ENCODE measurements around the gene ZNF681.
"Not testable (repeated sequence)": the region's sequence is repeated elsewhere in the genome, so short reads cannot be mapped to it uniquely, and the experiment has no call there.

The ZNF681 gene

DNA sequence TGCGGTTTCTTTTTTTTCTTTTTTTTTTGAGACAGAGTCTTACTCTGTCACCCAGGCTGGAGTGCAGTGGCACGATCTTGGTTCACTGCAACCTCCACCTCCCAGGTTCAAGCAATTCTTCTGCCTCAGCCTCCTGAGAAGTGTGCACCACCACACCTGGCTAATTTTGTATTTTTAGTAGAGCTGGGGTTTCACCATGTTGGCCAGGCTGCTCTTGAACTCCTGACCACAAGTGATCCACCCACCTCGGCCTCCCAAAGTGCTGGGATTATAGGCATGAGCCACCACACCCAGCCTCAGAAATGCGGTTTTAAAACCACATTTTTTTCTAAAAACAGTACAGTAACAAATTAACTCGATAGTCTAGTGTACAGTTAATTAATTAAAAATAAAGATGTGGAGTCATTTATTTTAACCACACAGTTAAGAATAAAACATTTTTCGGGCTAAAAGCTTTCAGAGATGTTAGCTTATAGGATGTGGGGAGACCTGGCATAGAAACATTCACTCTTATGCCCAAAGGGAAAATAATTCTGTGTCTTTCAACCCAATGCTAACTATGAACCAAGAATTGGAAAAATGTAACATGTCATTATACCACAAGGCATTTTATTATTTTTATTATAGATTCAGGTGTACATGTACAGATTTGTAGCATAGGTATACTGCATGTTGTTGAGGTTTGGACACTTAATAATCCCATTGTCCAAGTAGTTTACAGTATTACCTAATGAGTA, 27.8 kb downstream of the ZNF681 start:
- H3K36me3 ChIP-seq (ENCODE audit: low read length); H3K9me2 ChIP-seq (replicated peaks; ENCODE audit: insufficient read depth, low read length); H3K79me2 ChIP-seq (ENCODE audit: insufficient read depth, low read length); H3K27me3 ChIP-seq (ENCODE audit: low read length); H2AFZ ChIP-seq (ENCODE audit: low read depth, low read length, severe bottlenecking); H3K27ac ChIP-seq (ENCODE audit: low read depth, low read length); H3K9ac ChIP-seq (ENCODE audit: low read length); H3K4me3 ChIP-seq (ENCODE audit: insufficient read depth, low read length, poor library complexity, severe bottlenecking); H4K20me1 ChIP-seq (ENCODE audit: low read depth, low read length); H3K9me3 ChIP-seq (ENCODE audit: insufficient read depth, low read length): not testable (repeated sequence)
- Histone ChIP-seq H3K4me2 (ENCODE audit: low read depth, low read length, poor library complexity, severe bottlenecking) (peak overlapping the region; percentile 25), H3F3A (ENCODE audit: insufficient read depth) (peaks cover 12% of the 10 kb centered on the region; the same call in 1 of the 2 replicates)

DNA sequence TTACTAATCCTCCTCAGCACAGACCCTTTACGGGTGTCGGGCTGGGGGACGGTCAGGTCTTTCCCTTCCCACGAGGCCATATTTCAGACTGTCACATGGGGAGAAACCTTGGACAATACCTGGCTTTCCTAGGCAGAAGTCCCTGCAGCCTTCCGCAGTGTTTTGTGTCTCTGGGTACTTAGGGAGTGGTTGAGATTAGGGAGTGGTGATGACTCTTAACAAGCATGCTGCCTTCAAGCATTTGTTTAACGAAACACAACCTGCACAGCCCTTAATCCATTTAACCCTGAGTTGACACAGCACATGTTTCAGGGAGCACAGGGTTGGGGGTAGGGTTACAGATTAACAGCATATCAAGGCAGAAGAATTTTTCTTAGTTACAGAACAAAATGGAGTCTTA, 34.5 kb downstream of the ZNF681 start:
- not testable (repeated sequence) for H3K9me2 ChIP-seq (replicated peaks; ENCODE audit: insufficient read depth, low read length); H3F3A ChIP-seq (ENCODE audit: insufficient read depth); H3K36me3 ChIP-seq (ENCODE audit: low read length); H4K20me1 ChIP-seq (ENCODE audit: low read depth, low read length); H3K9me3 ChIP-seq (ENCODE audit: insufficient read depth, low read length); H3K79me2 ChIP-seq (ENCODE audit: insufficient read depth, low read length); H3K9ac ChIP-seq (ENCODE audit: low read length); H3K4me3 ChIP-seq (ENCODE audit: insufficient read depth, low read length, poor library complexity, severe bottlenecking); H3K4me2 ChIP-seq (ENCODE audit: low read depth, low read length, poor library complexity, severe bottlenecking); H2AFZ ChIP-seq (ENCODE audit: low read depth, low read length, severe bottlenecking); H3K27ac ChIP-seq (ENCODE audit: low read depth, low read length); H3K27me3 ChIP-seq (ENCODE audit: low read length)

DNA sequence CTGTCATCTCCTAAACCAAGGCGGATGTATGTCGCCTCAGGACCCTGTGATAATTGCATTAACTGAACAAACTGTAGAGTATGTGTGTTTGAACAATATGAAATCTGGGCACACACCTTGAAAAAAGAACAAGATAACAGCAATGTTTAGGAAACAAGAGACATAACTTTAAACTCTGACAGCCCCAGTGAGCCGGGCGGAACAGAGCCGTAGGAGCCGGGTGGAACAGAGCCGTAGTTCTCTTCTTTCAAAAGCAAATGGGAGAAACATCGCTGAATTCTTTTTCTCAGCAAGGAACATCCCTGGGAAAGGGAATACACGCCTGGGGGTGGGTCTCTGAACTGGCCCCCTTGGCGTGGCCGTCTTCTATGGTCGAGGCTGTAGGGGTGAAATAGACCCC, 39.9 kb downstream of the ZNF681 start:
- no peak overlapping the region for H3K27ac ChIP-seq (ENCODE audit: low read depth, low read length)
- no peak overlapping the region for H3K9ac ChIP-seq (ENCODE audit: low read length)
- H3F3A ChIP-seq (ENCODE audit: insufficient read depth): no peaks in the 10 kb centered on the region

DNA sequence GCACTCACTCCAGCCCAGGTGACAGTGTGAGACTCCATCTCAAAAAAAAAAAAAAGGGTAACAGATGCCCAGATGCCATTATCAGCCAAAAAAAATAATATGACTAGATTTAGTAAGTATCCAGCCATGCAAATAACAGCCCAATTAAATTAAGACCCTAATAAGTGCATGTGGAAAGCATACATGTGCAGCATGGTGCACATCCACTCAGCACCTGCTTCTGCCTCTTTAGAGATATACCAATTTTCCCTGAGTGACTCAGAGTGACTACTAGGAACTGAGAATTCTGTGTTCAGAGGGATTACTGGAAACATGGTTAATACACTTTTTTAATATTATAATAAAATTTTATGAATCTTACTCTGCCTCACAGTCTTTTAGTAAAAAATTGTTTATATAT, 41.9 kb downstream of the ZNF681 start:
- Histone ChIP-seq H3K27me3 (ENCODE audit: low read length) (no peaks in the 10 kb centered on the region), H3K36me3 (ENCODE audit: low read length) (no peaks in the 10 kb centered on the region), H3K9me2 (replicated peaks; ENCODE audit: insufficient read depth, low read length) (no peaks in the 10 kb centered on the region), H3K4me2 (ENCODE audit: low read depth, low read length, poor library complexity, severe bottlenecking) (no peak overlapping the region), H3K27ac (ENCODE audit: low read depth, low read length) (no peak overlapping the region), H3K4me3 (ENCODE audit: insufficient read depth, low read length, poor library complexity, severe bottlenecking) (no peak overlapping the region), H4K20me1 (ENCODE audit: low read depth, low read length) (no peaks in the 10 kb centered on the region), H3K9me3 (ENCODE audit: insufficient read depth, low read length) (no peaks in the 10 kb centered on the region), H3K79me2 (ENCODE audit: insufficient read depth, low read length) (no peaks in the 10 kb centered on the region), H2AFZ (ENCODE audit: low read depth, low read length, severe bottlenecking) (no peak overlapping the region), H3F3A (ENCODE audit: insufficient read depth) (no peaks in the 10 kb centered on the region), H3K9ac (ENCODE audit: low read length) (no peak overlapping the region)
- TF ChIP-seq EZH2phosphoT487 (conservative IDR thresholded peaks at IDR 0.05; ENCODE audit: low read length): no peak
- TF ChIP-seq, protein P1, sequence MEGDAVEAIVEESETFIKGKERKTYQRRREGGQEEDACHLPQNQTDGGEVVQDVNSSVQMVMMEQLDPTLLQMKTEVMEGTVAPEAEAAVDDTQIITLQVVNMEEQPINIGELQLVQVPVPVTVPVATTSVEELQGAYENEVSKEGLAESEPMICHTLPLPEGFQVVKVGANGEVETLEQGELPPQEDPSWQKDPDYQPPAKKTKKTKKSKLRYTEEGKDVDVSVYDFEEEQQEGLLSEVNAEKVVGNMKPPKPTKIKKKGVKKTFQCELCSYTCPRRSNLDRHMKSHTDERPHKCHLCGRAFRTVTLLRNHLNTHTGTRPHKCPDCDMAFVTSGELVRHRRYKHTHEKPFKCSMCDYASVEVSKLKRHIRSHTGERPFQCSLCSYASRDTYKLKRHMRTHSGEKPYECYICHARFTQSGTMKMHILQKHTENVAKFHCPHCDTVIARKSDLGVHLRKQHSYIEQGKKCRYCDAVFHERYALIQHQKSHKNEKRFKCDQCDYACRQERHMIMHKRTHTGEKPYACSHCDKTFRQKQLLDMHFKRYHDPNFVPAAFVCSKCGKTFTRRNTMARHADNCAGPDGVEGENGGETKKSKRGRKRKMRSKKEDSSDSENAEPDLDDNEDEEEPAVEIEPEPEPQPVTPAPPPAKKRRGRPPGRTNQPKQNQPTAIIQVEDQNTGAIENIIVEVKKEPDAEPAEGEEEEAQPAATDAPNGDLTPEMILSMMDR (IDR thresholded peaks at IDR 0.05; ENCODE audit: insufficient read depth, low read length, poor library complexity, severe bottlenecking): no peak

More for the DNA sequence above, 39.9 kb downstream of the ZNF681 start:
- H3K4me3 ChIP-seq (ENCODE audit: insufficient read depth, low read length, poor library complexity, severe bottlenecking): no peak overlapping the region
- H2AFZ ChIP-seq (ENCODE audit: low read depth, low read length, severe bottlenecking): no peak overlapping the region
- no peaks in the 10 kb centered on the region for H3K79me2 ChIP-seq (ENCODE audit: insufficient read depth, low read length)
- no peaks in the 10 kb centered on the region for H4K20me1 ChIP-seq (ENCODE audit: low read depth, low read length)
- no peaks in the 10 kb centered on the region for H3K9me3 ChIP-seq (ENCODE audit: insufficient read depth, low read length)
- TF ChIP-seq EZH2phosphoT487 (conservative IDR thresholded peaks at IDR 0.05; ENCODE audit: low read length): no peak
- TF ChIP-seq, protein P1 (IDR thresholded peaks at IDR 0.05; ENCODE audit: insufficient read depth, low read length, poor library complexity, severe bottlenecking): no peak
- no peaks in the 10 kb centered on the region for H3K9me2 ChIP-seq (replicated peaks; ENCODE audit: insufficient read depth, low read length)
- no peaks in the 10 kb centered on the region for H3K36me3 ChIP-seq (ENCODE audit: low read length)
- H3K27me3 ChIP-seq (ENCODE audit: low read length): no peaks in the 10 kb centered on the region
- H3K4me2 ChIP-seq (ENCODE audit: low read depth, low read length, poor library complexity, severe bottlenecking): no peak overlapping the region

Measured in SU-DHL-6 (cell line).